K562 (cell line): Measurements from ENCODE around the gene SHB. TPM values are rescaled to one million over a fixed set of nuclear protein-coding genes. Genes with fewer than 3 reads are reported as not detected.
A peak's percentile ranks its signal among the peaks of the same experiment; 100 is the strongest.

ENCODE experiments used
- ATAC-seq: fragments of 200-7000 bp; cut with Tn5 transposase; 3 replicates; pipeline ENCODE4 v1.9.1; 2020; ENCODE audit warnings: moderate library complexity
- BruUV-seq: library from RNA; stranded (reverse); fragments of 400-500 nt; replicated peaks from 2 replicates; lab custom pipeline; 2021; lab: Mats Ljungman, UMichigan
- CTCF ChIA-PET: fragments of 300-600 bp; formaldehyde crosslinking; extraction: SDS; loops from one replicate; lab custom pipeline; 2021; ENCODE audit warnings: low intra/inter-chr PET ratio; lab: Yijun Ruan, JAX
- POLR2A ChIA-PET: fragments of 300-600, 350-650 bp; sonication (Branson Sonifier 250); formaldehyde crosslinking; extraction: SDS; loops from one replicate; lab custom pipeline; 2021; ENCODE audit warnings: antibody characterized with exemption, inconsistent platforms; lab: Yijun Ruan, JAX
- DNase-seq, 4 experiments: peaks; one replicate each; pipeline versions ENCODE4 v3.0.0 to v3.0.0-alpha.2; 2011 to 2018; ENCODE audit warnings: low spot score in 3 of 4, mixed read lengths in 3 of 4; ENCODE audit errors: extremely low read depth in 1 of 4
- FAIRE-seq: peaks from 2 replicates; lab custom pipeline; 2011; peaks lifted over from hg19 to GRCh38; lab: Jason Lieb, UNC
- H2AFZ ChIP-seq: 2 replicates; pipeline ENCODE4 v1.6.0; 2011; ENCODE audit warnings: low read depth, low read length, control low read depth, inconsistent platforms
- H3K27ac ChIP-seq: fragments of 200-600 bp; 3 replicates; pipeline ENCODE4 v1.8.0; 2011; ENCODE audit warnings: low read depth, mild to moderate bottlenecking, control low read depth, inconsistent platforms, low read length, moderate library complexity, mixed read lengths; ENCODE audit errors: extremely low read depth
- H3K27me3 ChIP-seq, 2 experiments: fragments of 300-600 bp in 1 of 2; 2 replicates in 1 of 2; 3 replicates in 1 of 2; pipeline versions ENCODE4 v1.6.0 to v1.8.0; 2011; ENCODE audit warnings: inconsistent platforms in 2 of 2, low read length in 2 of 2, mild to moderate bottlenecking in 1 of 2, mixed read lengths in 1 of 2, moderate library complexity in 1 of 2; ENCODE audit not compliant: control insufficient read depth in 2 of 2, insufficient read depth in 2 of 2
- H3K36me3 ChIP-seq: fragments of 300-600 bp; 3 replicates; pipeline ENCODE4 v1.8.0; 2011; ENCODE audit warnings: mild to moderate bottlenecking, low read length, inconsistent platforms; ENCODE audit not compliant: control insufficient read depth, insufficient read depth
- H3K4me1 ChIP-seq, 2 experiments: fragments of 200-600 bp in 1 of 2; replicated peaks in 1 of 2; 2 replicates in 1 of 2; 3 replicates in 1 of 2; pipeline versions ENCODE4 v1.5.1 to v1.8.0; 2011; ENCODE audit warnings: inconsistent platforms in 2 of 2, low read length in 2 of 2, mild to moderate bottlenecking in 1 of 2, mixed read lengths in 1 of 2, moderate library complexity in 1 of 2; ENCODE audit not compliant: control insufficient read depth in 2 of 2, insufficient read depth in 2 of 2
- H3K4me2 ChIP-seq: 2 replicates; pipeline ENCODE4 v1.6.1; 2011; ENCODE audit warnings: low read length, control low read depth, inconsistent platforms, mixed read lengths; ENCODE audit not compliant: insufficient read depth
- H3K4me3 ChIP-seq: fragments of 200-600 bp; sonication (generic), shearing (Covaris generic); 2 replicates; pipeline ENCODE4 v1.5.1; 2016; ENCODE audit warnings: control low read depth, inconsistent platforms
- H3K79me2 ChIP-seq: fragments of 200-600 bp; 3 replicates; pipeline ENCODE4 v1.8.0; 2011; ENCODE audit warnings: low read length, inconsistent platforms; ENCODE audit not compliant: control insufficient read depth, insufficient read depth
- H3K9ac ChIP-seq, 2 experiments: 2 replicates each; pipeline versions ENCODE4 v1.6.0 to v1.6.1; 2011; ENCODE audit warnings: low read depth in 2 of 2, low read length in 2 of 2, control low read depth in 1 of 2, inconsistent platforms in 1 of 2, mild to moderate bottlenecking in 1 of 2, mixed read lengths in 1 of 2; ENCODE audit not compliant: insufficient read depth in 1 of 2
- H3K9me1 ChIP-seq: one replicate; pipeline ENCODE4 v1.6.0; 2011; ENCODE audit warnings: inconsistent platforms, mild to moderate bottlenecking, low read length, moderate library complexity; ENCODE audit not compliant: control insufficient read depth, insufficient read depth
- H3K9me3 ChIP-seq: replicated peaks from 2 replicates; pipeline ENCODE4 v1.5.1; 2011; ENCODE audit warnings: low read depth, low read length, inconsistent platforms; ENCODE audit not compliant: control insufficient read depth, insufficient read depth
- H4K20me1 ChIP-seq: replicated peaks from 2 replicates; pipeline ENCODE4 v1.6.1; 2011; ENCODE audit warnings: low read length, inconsistent platforms, mixed read lengths; ENCODE audit not compliant: control insufficient read depth, insufficient read depth
- ARID1B ChIP-seq: fragments of 450-650 bp; IDR thresholded peaks from 2 replicates; pipeline ENCODE4 v1.6.1; 2016; ENCODE audit warnings: antibody characterized with exemption, mild to moderate bottlenecking, inconsistent platforms
- ELF4 ChIP-seq: fragments of 450-650 bp; formaldehyde crosslinking; IDR thresholded peaks from 2 replicates; pipeline ENCODE4 v1.4.0; 2022; ENCODE audit warnings: missing genetic modification characterization
- ETV1 ChIP-seq: fragments of 450-650 bp; conservative IDR thresholded peaks from 2 replicates; pipeline ENCODE4 v1.6.1; 2016; ENCODE audit warnings: missing genetic modification characterization, control low read depth, low read depth, missing compliant biosample characterization
- KDM1A ChIP-seq, 2 experiments: fragments of 450-650 bp; IDR thresholded peaks; 2 replicates each; pipeline ENCODE4 v1.6.1; 2016; ENCODE audit warnings: mild to moderate bottlenecking in 2 of 2
- SRSF9 ChIP-seq: fragments of 200-400 bp; formaldehyde crosslinking; IDR thresholded peaks from 2 replicates; pipeline ENCODE4 v1.6.1; 2017; ENCODE audit warnings: low read depth, low read length, borderline replicate concordance
- TAF1 ChIP-seq: IDR thresholded peaks from 2 replicates; pipeline ENCODE4 v1.6.1; 2011; ENCODE audit warnings: mild to moderate bottlenecking, low read length, moderate library complexity; ENCODE audit not compliant: insufficient read depth, control insufficient read depth, severe bottlenecking; ENCODE audit errors: extremely low read depth
- TBL1XR1 ChIP-seq, 2 experiments: IDR thresholded peaks; 2 replicates each; pipeline ENCODE4 v1.6.1; 2012; ENCODE audit warnings: improper control_type of control experiment in 2 of 2, low read length in 2 of 2, mild to moderate bottlenecking in 1 of 2
- ZNF507 ChIP-seq: conservative IDR thresholded peaks from 2 replicates; pipeline ENCODE4 v1.6.1; 2017; ENCODE audit warnings: missing genetic modification characterization, missing compliant biosample characterization
- WGBS: fragments of 100-300 bp; shearing (Covaris generic); methylation state at CpG from one replicate; pipeline ENCODE4 v1.1.6; 2016; ENCODE audit warnings: low coverage, mixed read lengths; ENCODE audit not compliant: insufficient coverage; ENCODE audit errors: missing lambda C conversion rate; 5-methylcytosine and 5-hydroxymethylcytosine counted together
- in situ Hi-C: fragments of 300-500 bp; cut with MboI; formaldehyde crosslinking; loops from 4 replicates; pipeline ENCODE4 v1.15.0; 2018; ENCODE audit warnings: inconsistent platforms, mixed read lengths
- intact Hi-C: fragments of 100-400 bp; cut with micrococcal nuclease; formaldehyde crosslinking; loops from 2 replicates; pipeline ENCODE4 v1.14.2; 2022
- polyA plus RNA-seq, 8 experiments: library from polyadenylated mRNA; depleted of rRNA in 4 of 8; stranded (reverse) in 5 of 8; unstranded in 3 of 8; fragments of >200 nt; fragmentation: Nextera tagmentation in 2 of 8; fragmentation: Illumina TruSeq in 1 of 8; extraction: Ambion mirVana in 2 of 8; extraction: Trizol in 1 of 8; gene quantifications; 2 replicates each; pipeline versions ENCODE4 v1.2.1 to v1.2.3, GENCODE V29; 2011 to 2014; ENCODE audit warnings: inconsistent platforms in 1 of 8, missing spikeins in 1 of 8
- total RNA-seq, 7 experiments: library from RNA; depleted of rRNA in 6 of 7; stranded (reverse); fragments of >200 nt in 6 of 7; fragmentation: Illumina TruSeq in 2 of 7; extraction: Trizol in 2 of 7; gene quantifications; 2 replicates each; pipeline versions ENCODE4 v1.2.1 to v1.2.3, GENCODE V29; 2011 to 2021; ENCODE audit warnings: low replicate concordance in 1 of 7
- TF ChIP-seq, protein P1 (sequence below): sonication (generic); formaldehyde crosslinking; IDR thresholded peaks from 2 replicates; pipeline ENCODE4 v1.4.0; 2020; ENCODE audit warnings: mild to moderate bottlenecking, missing genetic modification reagents

The SHB gene
- total and polyA plus RNA-seq, 9 of the 15 experiments (the other 6 are each of a cell fraction or from before 2014, with no cell fraction given), result 0.78 to 16.0 (median 5.3) TPM

DNA sequence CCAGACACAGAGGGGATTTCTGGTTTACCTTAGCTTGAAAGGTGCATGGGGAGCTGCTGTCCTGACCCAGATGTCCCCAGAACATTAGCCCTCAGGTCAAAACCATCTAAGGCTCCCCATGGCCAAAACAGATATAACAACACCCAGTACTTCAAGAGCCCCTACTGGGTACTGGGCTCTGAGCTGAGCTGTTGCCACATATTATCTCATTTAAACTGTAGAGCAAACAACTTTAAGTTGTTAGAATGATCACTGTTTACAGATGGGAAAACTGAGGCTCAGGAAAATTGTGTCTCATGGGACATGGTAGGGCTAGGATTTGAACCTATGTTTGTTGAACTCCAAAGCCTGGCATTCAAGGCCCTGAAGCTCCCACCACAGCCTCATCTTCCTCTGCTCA lies 144.5 kb downstream of the SHB start:
- Histone ChIP-seq H3K9ac (no peak overlapping the region), H3K4me3 (no peak overlapping the region), H3K27me3 (no peaks in the 10 kb centered on the region), H2AFZ (no peak overlapping the region), H3K4me1 (peaks cover 11 to 33% of the 10 kb centered on the region in 2 experiments; a peak in 4 of 5 replicates), H4K20me1 (peaks cover 10% of the 10 kb centered on the region; the same call in 1 of the 2 replicates), H3K36me3 (peaks cover 8% of the 10 kb centered on the region; the same call in 2 of the 3 replicates), H3K27ac (no peak overlapping the region), H3K79me2 (no peaks in the 10 kb centered on the region), H3K9me3 (no peaks in the 10 kb centered on the region), H3K4me2 (no peak overlapping the region), H3K9me1 (peaks cover 5% of the 10 kb centered on the region)
- intact Hi-C loops (no loop called here), in situ Hi-C loops (no loop called here)
- BruUV-seq, result no TSS peak
- DNase-seq, result no peak
- TF ChIP-seq SRSF9 (no peak), KDM1A (IDR thresholded peaks at IDR 0.05) (peak in 1 of 2 experiments; percentile 11; a peak in 1 of 4 replicates)
- no peak for FAIRE-seq
- no peak for ATAC-seq
- POLR2A ChIA-PET, result interaction anchor here (0.8 to 3.1 kb wide), 3 partner anchors 10 to 144 kb away, joined by 3 to 9 read pairs (median 3); no protein-coding TSS in a partner anchor
- CTCF ChIA-PET, result no interaction called here

DNA sequence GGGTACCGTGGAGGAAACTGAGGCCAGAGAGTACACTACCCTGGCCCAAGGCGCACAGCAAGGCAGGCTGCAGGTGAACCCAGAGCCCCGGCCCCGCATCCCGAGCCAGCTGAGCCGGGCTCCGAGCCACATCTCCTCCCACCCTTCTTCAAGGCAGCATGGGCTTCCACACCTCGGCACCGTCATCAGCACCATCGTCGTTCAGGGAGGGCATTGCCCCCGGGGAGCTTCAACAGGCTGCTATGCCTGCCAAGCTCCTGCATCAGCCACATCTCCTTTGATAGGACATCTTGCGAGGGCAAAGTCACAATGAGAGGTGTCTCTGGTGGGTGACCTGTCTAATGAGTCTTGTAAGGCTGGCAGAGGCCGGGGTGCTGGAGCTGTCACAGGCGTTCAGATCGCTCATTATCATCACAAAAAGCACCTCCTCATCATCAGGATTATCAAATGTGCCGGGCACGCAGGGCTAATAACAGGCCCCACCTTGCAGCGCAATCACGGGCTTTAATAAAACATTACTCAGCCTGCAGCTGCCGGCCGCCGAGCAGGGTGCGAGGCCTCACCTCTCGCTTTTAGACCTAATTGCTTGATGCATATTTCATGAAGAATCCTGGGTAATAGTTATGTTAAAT lies 145.1 kb downstream of the SHB start:
- peaks cover 11 to 27% of the 10 kb centered on the region in 2 experiments; a peak in 4 of 5 replicates for H3K4me1 ChIP-seq
- BruUV-seq, result no TSS peak
- no peak overlapping the region for H3K27ac ChIP-seq
- H3K4me2 ChIP-seq, result no peak overlapping the region
- DNase-seq (no peak), ATAC-seq (no peak), FAIRE-seq (no peak)
- H3K9me1 ChIP-seq, result peaks cover 5% of the 10 kb centered on the region
- intact Hi-C loops, result no loop called here
- peaks cover 9% of the 10 kb centered on the region; the same call in 1 of the 3 replicates for H3K36me3 ChIP-seq
- H3K9me3 ChIP-seq, result no peaks in the 10 kb centered on the region
- H3K79me2 ChIP-seq, result no peaks in the 10 kb centered on the region
- POLR2A ChIA-PET, result interaction anchor here (0.6 to 3.1 kb wide), 3 partner anchors 9 to 145 kb away, joined by 3 to 9 read pairs (median 3); no protein-coding TSS in a partner anchor
- in situ Hi-C loops, result no loop called here
- H3K27me3 ChIP-seq, result no peaks in the 10 kb centered on the region
- TF ChIP-seq TBL1XR1 (IDR thresholded peaks at IDR 0.05; ENCODE audit: low read length in 2 of 2) (no peak), TAF1 (no peak), ETV1 (tag) (no peak), ARID1B (no peak), ELF4 (CRISPR knock-in tag) (no peak), ZNF507 (tag) (no peak)
- TF ChIP-seq, protein P1, sequence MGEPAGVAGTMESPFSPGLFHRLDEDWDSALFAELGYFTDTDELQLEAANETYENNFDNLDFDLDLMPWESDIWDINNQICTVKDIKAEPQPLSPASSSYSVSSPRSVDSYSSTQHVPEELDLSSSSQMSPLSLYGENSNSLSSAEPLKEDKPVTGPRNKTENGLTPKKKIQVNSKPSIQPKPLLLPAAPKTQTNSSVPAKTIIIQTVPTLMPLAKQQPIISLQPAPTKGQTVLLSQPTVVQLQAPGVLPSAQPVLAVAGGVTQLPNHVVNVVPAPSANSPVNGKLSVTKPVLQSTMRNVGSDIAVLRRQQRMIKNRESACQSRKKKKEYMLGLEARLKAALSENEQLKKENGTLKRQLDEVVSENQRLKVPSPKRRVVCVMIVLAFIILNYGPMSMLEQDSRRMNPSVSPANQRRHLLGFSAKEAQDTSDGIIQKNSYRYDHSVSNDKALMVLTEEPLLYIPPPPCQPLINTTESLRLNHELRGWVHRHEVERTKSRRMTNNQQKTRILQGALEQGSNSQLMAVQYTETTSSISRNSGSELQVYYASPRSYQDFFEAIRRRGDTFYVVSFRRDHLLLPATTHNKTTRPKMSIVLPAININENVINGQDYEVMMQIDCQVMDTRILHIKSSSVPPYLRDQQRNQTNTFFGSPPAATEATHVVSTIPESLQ (CRISPR knock-in tag), result no peak
- CTCF ChIA-PET, result no interaction called here
- 83% methylated on average over 24 of the region's 25 CpGs for WGBS
- H2AFZ ChIP-seq, result no peak overlapping the region
- peaks cover 10% of the 10 kb centered on the region; the same call in 1 of the 2 replicates for H4K20me1 ChIP-seq
- H3K4me3 ChIP-seq, result no peak overlapping the region
- 0 out of 4 replicates have a peak overlapping the region, but pooled peaks of 1 of the 2 experiments have one; percentile 83 for H3K9ac ChIP-seq
